Astrocyte of the hippocampus (primary cell): ENCODE measurements around the gene CCDC175.

Experiments
- DNase-seq: peaks from one replicate; pipeline ENCODE4 v3.0.0; 2011; ENCODE audit warnings: low read depth, low spot score

CCDC175 gene

DNA sequence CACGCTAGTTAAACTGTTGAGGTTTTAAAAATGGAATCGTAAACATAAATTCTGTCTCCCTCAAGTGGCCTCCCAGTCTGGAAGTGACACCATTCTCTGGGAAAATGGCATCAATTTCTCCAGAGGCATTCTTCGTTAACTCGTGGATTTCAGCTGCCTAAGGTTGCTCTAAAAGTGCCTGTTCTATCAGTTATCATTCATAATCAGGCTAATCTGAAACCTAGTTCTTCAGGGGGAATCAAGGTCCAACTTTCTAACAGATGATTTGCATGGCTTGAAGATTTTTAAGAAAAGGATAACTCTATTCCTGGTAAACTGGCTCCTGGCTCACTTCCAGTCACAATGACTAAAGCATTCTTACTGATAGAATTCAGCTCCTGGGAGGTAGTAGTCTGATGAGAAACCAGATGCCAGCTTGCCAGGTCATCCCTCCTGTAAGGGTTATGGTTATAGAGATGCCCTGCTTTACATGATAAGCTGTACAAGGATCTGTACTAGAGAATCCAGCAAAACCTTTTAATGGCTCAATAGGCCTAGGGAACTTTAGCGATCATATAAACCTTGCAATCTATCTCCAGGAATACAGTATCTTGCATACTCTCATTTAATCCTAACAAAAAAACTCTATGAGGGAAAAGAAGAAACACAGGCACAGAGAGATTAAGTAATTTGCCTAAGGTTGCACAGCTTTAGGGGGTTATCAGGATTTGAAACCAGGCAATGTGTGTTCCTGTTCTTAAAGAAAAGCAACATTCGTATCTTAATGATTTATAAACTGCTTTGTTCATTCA lies 93.9 kb downstream of the CCDC175 start:
- DNase-seq = peak; percentile 94

DNA sequence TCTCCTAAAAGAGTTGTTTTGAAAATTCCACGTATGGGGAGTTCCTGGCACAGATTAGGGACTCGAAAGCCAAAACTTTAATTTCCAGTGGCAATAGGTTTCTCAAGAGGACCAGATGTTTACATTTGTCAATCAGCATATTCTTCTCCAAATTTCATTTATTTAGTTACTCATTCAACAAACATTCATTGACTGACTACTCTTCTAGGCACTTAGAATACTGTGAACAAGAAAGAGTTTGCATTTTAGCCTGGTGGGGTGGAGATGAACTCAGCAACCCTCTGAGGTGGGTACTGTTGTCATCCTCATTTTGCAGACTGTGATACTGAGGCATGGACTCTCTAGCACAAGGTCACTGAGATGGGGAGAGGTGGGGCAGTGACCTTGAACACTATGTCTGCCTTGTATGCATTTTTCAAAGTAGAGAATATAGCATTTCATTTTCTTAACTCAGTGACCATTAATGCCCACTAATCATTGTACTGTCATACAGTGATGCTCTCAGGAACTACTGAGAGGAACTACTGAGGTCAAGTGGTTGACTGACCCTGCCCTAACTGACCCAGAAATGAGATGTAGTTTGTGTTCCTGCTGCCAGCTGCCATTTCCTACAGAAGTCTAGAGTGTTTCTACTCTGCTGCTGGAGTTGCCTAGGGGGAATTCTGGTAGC lies 94.6 kb downstream of the CCDC175 start:
- peak; percentile 42 for DNase-seq

GRCh38 chr14:59481407-59481806 lies 95.2 kb downstream of the CCDC175 start:
- DNase-seq = no peak

DNA sequence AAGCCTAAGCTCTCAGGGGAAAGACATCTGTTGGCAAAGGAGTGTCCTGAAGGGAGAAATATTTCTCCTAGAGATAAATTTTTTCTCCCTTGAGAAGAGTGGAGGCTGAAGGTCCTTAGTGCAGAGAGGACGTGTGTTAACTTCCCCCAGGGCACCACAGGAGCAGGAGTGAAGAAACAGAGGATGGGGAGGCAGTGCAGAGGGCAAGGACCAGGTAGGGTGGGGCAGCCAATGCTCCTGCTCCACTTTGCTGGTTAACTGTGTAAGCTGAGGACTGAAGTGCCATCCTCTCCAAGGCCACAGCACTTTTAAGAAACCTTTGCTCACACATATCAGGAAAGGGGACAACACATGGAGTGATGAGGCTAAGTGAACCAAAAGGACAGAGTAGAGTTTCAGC lies 96.4 kb downstream of the CCDC175 start:
- DNase-seq = no peak

DNA sequence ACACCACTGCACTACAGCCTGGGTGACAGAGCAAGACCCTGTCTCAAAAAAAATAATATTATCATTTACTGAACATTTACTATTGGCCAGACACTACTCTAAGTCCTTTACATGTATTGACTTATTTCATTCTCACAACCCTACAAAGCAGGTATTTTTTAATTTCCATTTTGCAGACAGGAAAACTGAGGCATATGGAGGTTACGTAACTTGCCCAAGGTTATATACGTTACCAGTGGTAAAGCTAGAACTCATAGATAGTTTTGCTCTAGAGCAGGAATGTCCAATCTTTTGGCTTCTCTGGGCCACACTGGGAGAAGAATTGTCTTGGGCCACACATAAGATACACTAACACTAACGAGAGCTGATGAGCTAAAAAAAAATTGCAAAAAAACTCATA lies 98.1 kb downstream of the CCDC175 start:
- no peak for DNase-seq

- DNase-seq = no peak
Observed at GRCh38 chr14:59475709-59476108, 100.9 kb downstream of the CCDC175 start.

GRCh38 chr14:59474172-59474571 lies 102.4 kb downstream of the CCDC175 start:
- peak; percentile 86 for DNase-seq

DNA sequence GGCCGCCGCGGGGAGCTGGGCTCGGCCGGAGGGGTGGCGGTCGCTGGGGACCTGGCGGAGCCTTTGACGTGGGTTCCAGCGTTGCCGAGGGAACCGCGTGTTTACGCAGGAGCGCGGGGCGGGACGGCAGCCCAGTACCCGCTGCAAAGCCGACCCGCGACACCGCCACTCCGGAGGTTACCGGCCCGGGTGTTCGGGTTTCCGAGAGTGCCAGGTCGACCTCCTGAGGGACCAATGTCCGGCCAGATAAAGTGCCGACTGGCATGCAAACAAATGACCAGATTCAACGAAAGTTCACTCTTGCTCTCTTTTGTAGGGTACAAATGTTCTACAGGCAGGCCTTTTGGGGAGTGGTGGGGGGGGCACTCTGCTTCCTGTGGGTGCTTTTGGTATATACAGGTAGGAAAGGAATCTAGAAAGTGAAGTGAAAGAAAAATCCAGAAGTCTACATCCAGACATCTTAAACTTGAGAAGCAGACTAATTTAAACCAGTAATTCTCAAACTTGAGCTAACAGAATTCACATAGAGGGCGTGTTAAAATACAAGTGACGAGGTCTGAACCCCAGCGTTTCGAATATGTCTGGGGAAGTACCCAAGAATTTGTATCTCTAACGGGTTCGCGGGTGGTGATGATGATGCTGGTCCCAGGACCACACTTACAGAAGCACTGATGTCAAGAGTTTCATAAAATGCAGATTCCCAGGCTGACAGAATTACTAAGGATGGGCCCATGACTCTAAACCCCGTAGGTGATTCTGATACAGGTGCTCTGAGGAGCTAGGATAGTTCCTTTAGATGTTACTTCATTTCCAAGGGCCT lies 111.1 kb downstream of the CCDC175 start, which contains the start of gene GPR135:
GPR135 (minus strand) TSS at position 65 of the 820 bp plus-strand sequence. CDS start 154 bp downstream, outside the sequence.
- no peak for DNase-seq

- peak; percentile 88 for DNase-seq
Observed at GRCh38 chr14:59464486-59465315, 111.9 kb downstream of the CCDC175 start.

DNA sequence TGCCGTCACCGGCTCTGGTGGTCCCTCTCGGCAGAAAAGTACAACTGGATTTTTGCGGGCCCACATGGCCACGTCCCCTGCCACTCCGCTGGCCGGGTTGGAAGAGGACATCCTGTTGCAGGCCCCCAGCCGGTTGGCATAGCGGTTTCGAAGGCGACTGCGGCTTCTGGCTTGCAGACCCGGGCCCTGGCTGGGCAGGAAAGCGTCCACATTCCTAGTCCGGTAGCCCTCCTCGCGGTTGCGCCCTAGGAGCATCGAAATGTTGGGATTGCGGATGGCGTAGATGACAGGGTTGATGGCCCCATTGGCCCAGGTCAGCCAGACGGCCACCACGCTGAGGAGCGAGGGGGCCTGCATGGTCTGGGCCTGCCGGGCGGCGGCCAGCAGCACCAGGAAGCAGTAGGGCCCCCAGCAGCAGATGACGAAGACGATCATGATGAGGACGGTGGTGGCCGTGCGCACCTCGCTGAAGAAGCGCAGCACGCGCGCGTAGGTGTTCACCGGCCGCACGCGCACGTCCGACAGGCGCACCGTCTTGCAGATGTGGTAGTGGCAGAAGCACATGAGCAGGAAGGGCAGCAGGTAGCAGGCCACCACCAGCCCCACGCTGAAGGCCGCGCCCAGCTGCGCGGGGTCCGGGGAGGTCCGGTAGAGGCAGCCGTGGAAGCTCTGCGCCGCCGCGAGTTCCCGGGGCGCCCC lies 112.7 kb downstream of the CCDC175 start:
- no peak for DNase-seq

GRCh38 chr14:59461891-59462290 lies 114.7 kb downstream of the CCDC175 start:
- DNase-seq = no peak

DNA sequence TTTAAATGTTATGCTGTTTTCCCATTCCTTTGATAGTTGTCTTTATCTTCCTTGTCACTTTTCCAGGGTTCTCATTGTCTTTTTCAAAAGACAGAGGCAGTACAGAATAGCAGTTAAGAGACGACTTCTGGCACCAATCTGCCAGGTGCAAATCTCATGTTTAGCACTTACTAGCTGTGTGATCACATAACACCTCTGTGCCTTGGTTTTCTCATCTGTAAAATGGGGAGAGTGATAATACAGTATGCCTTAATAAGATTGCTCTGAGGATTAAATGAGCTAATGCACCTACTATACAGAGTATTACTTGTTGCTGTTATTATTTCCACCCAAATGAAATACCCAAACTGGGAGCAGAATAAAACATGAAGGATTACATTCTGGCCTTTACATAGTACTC lies 116.2 kb downstream of the CCDC175 start:
- DNase-seq = no peak

DNA sequence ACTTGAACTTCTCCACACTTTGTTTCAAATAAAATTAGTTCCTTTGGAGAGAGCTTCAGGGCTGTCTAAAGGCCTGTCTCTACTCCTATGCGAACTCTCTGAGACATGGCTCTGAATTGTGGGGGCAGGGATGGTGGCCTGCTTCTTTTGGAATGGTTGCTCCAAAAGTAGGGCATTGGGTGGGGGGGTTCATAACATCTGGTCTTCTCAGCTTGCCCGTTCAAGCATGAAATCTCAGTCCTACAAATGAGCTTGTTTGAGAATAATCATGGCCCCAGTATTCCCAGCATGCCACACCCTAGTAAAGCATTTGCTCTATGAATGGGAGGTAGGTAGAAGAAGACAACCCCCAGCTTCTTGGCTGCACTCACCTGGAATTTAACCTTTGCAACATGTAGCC lies 118.1 kb downstream of the CCDC175 start:
- no peak for DNase-seq

GRCh38 chr14:59455411-59455810 lies 121.2 kb downstream of the CCDC175 start:
- no peak for DNase-seq
